SK-N-SH (cell line): Measurements from ENCODE around the gene SCN4A.

Source experiments
- CTCF ChIP-seq: fragments of 200-600 bp; sonication (generic); IDR thresholded peaks from 2 replicates; pipeline ENCODE4 v1.6.1; 2017; ENCODE audit warnings: antibody characterized with exemption, mild to moderate bottlenecking, moderate library complexity
- EP300 ChIP-seq, 2 experiments: IDR thresholded peaks; 2 replicates each; pipeline versions ENCODE4 v1.4.0 to v1.6.1; 2012; ENCODE audit warnings: borderline replicate concordance in 1 of 2, low read depth in 1 of 2, low read length in 1 of 2
- EZH2phosphoT487 ChIP-seq: fragments of 200-600 bp; sonication (generic); IDR thresholded peaks from 2 replicates; pipeline ENCODE4 v1.6.1; 2017; ENCODE audit warnings: low read depth, mixed run types, mild to moderate bottlenecking, antibody characterized with exemption, moderate library complexity, borderline replicate concordance
- JUND ChIP-seq: IDR thresholded peaks from 2 replicates; pipeline ENCODE4 v1.4.0; 2012
- MAX ChIP-seq: IDR thresholded peaks from 2 replicates; pipeline ENCODE4 v1.4.0; 2012; ENCODE audit warnings: low read depth
- NFIC ChIP-seq: IDR thresholded peaks from 2 replicates; pipeline ENCODE4 v1.4.0; 2012; ENCODE audit warnings: borderline replicate concordance
- NRF1 ChIP-seq: IDR thresholded peaks from 2 replicates; pipeline ENCODE4 v1.6.1; 2012; ENCODE audit warnings: low read depth, mild to moderate bottlenecking, low read length
- POLR2AphosphoS5 ChIP-seq: IDR thresholded peaks from 2 replicates; pipeline ENCODE4 v1.6.1; 2012; ENCODE audit warnings: low read depth, low read length
- RAD21 ChIP-seq: IDR thresholded peaks from 2 replicates; pipeline ENCODE4 v1.6.1; 2012; ENCODE audit warnings: mild to moderate bottlenecking, low read length
- REST ChIP-seq: IDR thresholded peaks from 2 replicates; pipeline ENCODE4 v1.6.1; 2012; ENCODE audit warnings: mild to moderate bottlenecking, low read depth, low read length, moderate library complexity
- SIN3A ChIP-seq: IDR thresholded peaks from 2 replicates; pipeline ENCODE4 v1.6.1; 2012; ENCODE audit warnings: low read depth, mild to moderate bottlenecking, low read length, moderate library complexity, borderline replicate concordance
- TAF1 ChIP-seq: IDR thresholded peaks from 2 replicates; pipeline ENCODE4 v1.6.1; 2012; ENCODE audit warnings: low read depth, mild to moderate bottlenecking, low read length, moderate library complexity, borderline replicate concordance
- USF1 ChIP-seq: IDR thresholded peaks from 2 replicates; pipeline ENCODE4 v1.4.0; 2012; ENCODE audit warnings: low read depth, borderline replicate concordance
- USF2 ChIP-seq: fragments of 150-350 bp; IDR thresholded peaks from 2 replicates; pipeline ENCODE4 v1.6.1; 2017; ENCODE audit warnings: antibody characterized with exemption, low read length, low read depth, borderline replicate concordance

GRCh38 chr17:64008346-64008745 is 35.6 kb upstream of the SCN4A start:
- TF ChIP-seq POLR2AphosphoS5 (no peak), CTCF (no peak), REST (no peak), USF1 (no peak), USF2 (no peak), SIN3A (no peak), MAX (no peak), TAF1 (no peak), EP300 (IDR thresholded peaks at IDR 0.05; ENCODE audit: borderline replicate concordance in 1 of 2, low read depth in 1 of 2, low read length in 1 of 2) (no peak), RAD21 (no peak), JUND (no peak), NFIC (no peak), NRF1 (no peak), EZH2phosphoT487 (no peak)
